Activated CD4-positive, alpha-beta T cell treated with anti-CD3 and anti-CD28 coated beads for 1 hour (primary cell): Measurements from ENCODE around the gene TSPAN9.

ENCODE experiments used
- DNase-seq: peaks from one replicate; pipeline ENCODE4 v3.0.0-alpha.2; 2020

Gene TSPAN9

DNA sequence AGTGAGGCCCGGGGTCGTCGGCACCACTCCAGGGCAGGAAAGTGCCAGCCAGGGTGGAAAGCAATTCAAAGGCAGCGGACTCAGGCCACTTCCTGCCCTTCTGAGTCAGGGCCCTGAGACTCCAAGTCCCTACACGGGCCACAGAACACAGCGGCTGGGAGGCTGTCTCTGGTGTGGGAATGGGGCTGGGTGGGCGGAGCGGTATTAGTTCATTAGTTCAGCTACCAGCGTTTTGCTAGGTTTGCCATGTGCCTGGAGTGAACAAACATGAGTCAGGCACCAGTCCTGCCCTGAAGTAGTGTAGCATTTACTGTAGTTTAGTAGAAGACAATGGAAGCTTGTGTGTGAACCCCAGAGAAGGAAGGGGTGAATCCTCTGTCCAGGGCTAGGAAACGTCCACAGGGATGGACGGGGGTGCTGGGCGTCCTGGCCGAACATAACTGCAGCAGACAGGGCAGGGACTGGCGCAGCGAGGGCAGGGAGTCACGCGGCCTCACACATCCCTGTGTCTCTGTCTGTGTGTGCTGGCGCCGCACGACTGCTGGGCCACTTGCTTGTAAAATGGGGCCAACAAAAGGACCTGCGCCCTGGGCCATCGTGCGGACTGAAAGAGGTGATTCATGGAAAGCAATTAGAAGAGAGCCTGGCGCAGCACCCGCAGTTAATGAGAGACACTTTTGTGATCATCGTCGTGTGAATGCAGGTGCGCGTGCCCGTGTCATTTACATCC is 227.4 kb downstream of the TSPAN9 start:
- no peak for DNase-seq

- no peak for DNase-seq
Measured at GRCh38 chr12:3305464-3305863, 228.3 kb downstream of the TSPAN9 start.

DNA sequence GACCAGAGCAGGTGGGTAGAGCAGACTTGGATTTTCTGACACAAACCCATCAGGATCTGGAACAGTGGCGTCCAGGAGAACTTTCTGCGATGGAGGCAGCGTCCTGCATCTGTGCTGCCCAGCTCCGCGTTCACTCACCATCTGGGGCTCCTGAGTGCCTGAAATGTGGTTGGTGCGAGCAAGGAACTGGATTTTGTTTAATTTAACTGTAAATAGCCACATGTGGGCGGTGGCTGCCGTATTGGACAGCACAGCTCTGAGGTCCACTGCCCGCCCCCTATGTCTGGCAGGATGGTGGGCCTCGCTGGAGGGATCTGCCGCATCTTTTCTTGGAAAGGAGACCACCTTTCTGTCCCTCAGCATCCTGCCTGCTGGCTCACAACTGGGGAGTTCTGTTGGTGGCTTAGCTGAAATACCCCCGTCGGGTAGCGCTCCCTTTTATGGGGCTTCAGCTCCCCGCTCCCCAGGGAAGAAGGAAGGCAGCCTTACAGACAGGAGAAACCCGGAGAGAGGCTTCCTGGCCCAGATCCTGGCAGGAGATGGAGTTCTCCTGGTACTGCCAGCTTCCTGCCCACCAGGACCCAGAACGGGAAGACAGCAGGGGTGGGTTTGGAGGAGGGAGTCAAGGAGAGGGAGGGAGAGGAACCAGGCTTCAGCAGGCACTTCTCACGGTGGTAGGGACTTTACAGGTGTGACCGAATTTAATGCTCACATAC is 228.9 kb downstream of the TSPAN9 start:
- DNase-seq = no peak

- DNase-seq = no peak
Measured at GRCh38 chr12:3307389-3307788, 230.2 kb downstream of the TSPAN9 start.

DNA sequence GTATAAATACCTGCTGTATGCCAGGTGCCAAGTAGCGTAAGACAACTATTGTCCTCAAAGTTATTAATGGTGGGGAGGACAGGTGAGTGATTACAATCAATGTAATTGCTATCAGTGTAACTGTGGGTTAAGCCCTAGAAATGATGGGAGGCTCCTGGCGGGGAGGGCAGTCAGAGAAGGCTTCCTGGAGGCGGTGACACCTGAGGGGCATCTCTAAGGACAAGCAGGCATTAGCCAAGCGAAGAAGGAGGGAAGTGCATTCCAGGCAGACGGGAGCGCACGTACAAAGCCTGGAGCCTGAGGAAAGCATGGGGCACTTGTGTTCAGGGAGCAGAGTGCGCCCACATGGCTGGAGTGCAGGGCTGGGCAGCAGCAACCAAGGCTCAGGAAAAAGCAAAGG is 230.9 kb downstream of the TSPAN9 start:
- DNase-seq = no peak

DNA sequence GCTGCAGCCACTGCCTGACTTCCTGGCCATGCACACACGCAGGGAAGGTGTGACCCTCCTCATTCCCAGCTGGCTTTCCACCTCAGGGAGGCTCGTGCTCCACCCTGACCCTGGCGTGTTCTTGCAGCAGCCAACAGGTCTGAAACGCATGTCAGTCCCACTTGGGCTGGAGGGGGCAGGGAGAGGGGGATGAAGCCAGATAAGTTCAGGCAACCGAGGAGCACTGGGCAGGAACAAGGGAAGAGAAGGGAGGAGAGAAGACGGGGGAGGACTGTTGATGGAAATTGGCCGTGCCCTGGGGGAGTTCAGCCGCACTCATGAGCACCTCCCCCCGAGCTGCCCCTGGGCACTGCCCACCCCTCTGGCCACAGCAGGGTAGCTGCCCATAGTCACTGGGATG is 231.4 kb downstream of the TSPAN9 start:
- DNase-seq = no peak

GRCh38 chr12:3309805-3310204 is 232.6 kb downstream of the TSPAN9 start:
- DNase-seq = no peak

- no peak for DNase-seq
Measured at GRCh38 chr12:3310271-3311026, 233.3 kb downstream of the TSPAN9 start.

DNA sequence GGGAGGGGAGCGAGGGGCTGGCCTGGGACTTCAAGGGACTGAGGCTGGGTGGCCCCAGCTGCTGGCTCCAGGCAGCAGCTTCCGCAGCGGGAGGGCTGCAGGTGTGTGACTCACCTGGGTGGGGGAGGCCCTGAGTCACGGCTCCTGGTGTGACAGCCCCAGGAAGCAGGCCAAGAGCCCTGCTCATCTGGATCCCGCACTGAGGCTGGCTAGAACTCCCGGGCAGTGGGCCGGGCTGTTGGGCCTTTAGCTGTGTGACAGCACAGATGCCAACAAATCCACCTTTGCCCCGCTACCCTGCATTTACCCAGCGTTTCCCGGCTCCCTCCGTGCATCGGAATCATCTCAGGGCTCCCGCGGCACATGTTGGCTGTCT is 233.8 kb downstream of the TSPAN9 start:
- no peak for DNase-seq

DNA sequence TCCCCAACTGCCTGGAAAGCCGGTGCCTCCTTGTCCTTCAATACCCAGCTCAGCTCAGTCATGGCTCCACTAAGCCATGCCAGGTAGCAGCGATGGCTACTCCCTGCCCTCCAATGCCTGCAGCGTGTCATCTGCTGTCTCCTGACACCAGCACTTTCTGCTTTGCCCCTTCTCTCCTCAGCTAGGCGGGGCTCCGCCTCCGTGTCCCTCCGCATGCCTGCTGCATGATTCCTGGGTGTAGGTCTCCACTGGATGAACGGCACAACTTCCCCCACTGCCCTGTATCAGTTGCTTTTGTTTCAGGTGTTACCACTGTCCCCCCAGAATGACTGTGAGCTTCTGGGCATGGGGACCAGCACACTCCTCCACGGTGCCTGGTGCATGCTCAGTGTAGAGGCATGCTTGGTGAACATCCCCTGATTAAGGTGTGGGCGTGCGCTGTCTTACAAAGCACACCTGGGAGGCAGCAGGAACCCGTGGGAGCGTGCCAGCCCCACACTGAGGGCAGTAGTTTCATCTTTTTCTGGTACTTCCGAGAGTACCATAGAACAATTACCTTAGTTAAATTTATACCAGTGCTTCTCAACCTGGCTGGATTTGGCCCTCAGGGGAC is 234.4 kb downstream of the TSPAN9 start:
- no peak for DNase-seq

GRCh38 chr12:3313066-3313465 is 235.9 kb downstream of the TSPAN9 start:
- DNase-seq = no peak

DNA sequence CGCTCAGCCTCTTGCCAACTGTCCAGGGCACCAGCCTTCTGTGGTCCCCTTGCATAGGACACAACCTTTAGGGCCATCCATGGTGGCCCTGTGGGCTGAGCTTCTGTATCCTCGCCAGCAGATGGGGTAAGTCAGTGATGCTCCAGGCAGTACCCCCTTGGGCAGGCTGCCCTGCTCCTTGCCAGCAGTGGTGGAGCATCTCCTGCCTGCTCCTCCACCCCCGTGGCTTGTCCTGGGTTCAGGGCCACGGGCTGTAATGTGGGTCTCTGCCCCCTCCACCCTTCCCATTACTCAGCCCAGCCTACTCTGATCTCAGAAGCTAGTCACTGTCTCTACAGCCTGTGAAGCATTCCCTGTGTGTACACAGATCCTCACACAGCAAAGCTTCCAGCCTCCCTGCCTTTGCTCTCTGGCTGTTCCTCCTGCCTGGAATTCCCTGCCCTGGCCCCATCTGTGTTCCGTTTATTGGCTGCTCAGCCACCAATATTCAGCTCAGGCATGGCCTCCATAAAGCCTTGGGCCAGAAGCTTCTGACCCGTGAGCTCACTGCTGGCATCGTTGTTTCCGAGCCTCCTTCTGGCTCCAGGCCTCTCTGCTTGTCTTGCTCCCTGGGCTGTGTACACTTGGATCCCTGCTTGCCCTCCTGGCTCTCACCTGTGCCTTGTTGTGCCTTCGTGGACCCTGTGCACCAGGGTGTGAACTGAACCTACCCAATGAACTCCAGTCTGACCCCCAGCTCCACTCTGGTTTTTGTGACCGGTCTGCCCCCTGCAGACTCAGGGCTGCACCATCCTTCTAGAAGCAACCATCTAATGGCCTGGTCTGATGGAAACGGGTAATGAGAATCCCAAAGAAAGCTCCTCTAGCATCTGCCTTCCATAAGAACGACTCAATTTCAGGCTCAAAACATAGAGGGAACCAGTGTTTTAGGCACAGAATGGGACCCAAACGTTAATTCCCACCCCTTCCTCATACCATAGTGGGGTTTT is 236.8 kb downstream of the TSPAN9 start:
- DNase-seq = no peak

DNA sequence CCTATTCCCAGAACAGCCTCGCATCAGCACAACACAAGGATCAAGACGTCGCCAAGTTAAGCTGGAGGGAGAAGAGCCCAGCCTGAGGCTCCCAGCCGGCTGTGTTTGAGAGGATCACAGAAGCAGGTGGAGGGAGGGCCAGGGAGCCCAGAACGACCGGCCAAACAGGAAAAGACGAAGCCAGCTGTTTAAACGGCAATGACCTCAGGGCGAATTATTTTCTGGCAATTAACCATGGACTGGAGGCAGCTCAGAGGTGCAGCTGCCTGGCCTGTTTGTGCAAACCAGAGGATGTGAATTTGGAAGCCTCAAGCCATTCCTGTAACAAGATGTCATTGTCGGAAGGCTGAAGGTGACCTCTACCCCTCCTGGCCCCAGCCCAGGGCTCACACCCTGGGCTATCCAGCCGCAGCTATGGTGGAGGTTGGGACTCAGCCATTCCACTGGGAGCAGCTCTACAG is 238.1 kb downstream of the TSPAN9 start:
- DNase-seq = no peak

- no peak for DNase-seq
Measured at GRCh38 chr12:3316776-3317480, 239.7 kb downstream of the TSPAN9 start.

- no peak for DNase-seq
Measured at GRCh38 chr12:3317481-3317815, 240.3 kb downstream of the TSPAN9 start.

DNA sequence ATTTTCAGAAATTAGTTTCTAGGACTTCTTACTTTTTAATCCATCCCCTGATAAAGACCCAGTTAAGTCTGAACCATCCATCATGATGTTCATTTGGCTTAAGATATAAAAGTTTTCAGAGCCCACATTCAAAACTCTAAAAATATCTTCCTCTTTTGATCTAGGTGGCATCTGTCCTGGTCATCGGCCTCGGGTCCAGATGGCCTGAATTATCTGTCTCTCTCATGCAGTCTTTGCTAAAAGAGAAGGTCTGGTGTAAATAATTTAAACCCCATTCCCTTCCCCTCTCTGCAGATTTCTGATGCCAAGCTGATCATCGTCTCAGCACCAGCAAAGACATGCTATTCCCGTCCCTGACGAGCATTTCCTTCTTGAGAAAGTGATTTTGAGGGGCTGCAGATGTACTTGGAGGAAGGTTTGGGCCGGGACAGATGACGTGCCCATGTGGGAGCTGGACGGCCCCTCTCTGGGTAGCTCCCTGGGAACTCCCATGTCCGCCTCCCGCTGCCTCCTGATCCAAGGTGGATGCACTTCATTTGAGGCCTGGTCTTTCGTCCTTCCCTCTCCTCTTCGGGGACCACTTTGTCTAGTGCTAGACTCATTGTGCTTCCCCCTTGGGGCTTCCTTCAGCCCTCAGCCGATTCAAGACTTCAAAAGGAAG is 240.8 kb downstream of the TSPAN9 start:
- no peak for DNase-seq

DNA sequence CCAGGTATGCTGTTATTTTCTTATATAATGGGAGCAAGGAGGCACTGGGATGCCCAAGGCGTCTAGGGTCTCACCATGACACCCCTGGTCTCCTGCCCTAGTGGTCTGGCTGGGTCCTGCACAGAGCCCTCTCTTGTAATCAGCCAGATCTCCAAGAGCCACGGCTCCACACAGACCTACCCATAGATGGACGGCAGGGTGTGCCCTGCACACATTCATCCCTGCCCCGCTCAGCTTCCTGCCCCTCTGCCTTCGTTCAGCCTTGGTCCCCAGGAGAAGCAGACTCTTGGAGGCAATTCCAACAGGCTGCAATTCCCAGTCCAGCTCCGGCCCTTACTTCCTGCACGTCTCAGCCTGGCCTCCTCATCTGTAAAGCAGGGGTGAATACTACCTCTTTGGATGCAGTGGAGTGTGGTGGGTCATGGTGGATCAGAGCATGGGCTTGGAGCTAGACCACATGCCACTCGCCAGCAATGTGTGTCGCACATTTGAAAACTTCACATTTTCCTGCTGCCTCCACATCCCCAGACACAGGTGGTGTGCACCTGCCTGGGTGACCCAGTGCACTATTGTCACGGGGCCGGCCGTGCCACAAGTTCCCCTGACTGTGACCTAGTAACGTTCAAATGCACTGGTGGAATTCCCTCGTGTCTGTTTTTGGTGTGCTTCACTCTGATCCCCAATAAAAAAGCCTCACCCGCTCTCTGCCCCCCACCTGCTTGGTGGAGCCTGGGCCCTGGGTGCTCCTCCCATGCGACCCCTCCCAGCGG is 242.7 kb downstream of the TSPAN9 start:
- DNase-seq = no peak

DNA sequence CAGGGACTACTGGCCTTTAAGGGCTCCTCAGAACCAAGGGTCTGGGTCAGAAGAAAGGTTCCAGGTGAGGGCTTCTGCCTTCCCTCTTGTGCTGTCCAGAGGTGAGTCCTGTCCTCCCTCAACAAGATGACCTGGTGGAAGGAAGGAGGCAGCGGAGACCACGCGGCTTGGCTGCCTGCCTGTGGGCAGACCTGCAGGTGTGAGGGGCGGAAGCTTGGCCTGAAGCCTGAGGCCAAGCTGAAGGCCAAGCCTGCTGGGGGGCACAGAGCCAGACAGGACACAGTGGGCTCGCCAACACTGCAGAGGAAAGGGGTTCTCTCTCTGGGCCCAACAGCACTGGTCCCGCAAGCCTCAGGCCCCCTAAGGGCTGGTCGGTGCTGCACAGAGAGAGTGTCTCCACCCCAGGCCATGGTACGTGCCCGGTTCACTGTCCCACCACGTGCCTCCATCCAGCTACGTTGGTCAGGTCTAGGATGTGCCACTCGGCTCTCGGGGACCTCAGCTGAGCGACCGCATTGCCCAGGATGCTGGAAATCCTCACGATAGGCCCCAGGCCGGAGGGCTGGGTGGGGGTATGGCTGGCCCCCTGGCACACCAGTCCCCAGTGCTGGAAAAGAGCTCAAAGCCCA is 243.8 kb downstream of the TSPAN9 start:
- no peak for DNase-seq

- no peak for DNase-seq
Measured at GRCh38 chr12:3321881-3322280, 244.7 kb downstream of the TSPAN9 start.
